CD14-positive monocyte (primary cell): ENCODE data around the gene PTPRN2. TPM values are rescaled to one million over a fixed set of nuclear protein-coding genes. Genes with fewer than 3 reads are reported as not detected.

Experiments used
- DNase-seq, 3 donors: peaks; one replicate each; pipeline ENCODE4 v3.0.0-alpha.2; 2011 to 2022
- H2AFZ ChIP-seq: 2 replicates; pipeline ENCODE4 v1.6.0; 2012; ENCODE audit warnings: mild to moderate bottlenecking, low read depth, low read length, inconsistent platforms; ENCODE audit not compliant: insufficient read depth, poor library complexity, severe bottlenecking
- H3K27ac ChIP-seq, 2 donors: 1 replicate in 1 of 2; 2 replicates in 1 of 2; pipeline ENCODE4 v1.5.1; 2012 to 2013; ENCODE audit warnings: low read length in 2 of 2, control low read depth in 1 of 2, inconsistent platforms in 1 of 2, low read depth in 1 of 2, mild to moderate bottlenecking in 1 of 2
- H3K27me3 ChIP-seq, 2 donors: one replicate each; pipeline versions ENCODE4 v1.6.0 to v1.6.1; 2011 to 2013; ENCODE audit warnings: low read length in 2 of 2; ENCODE audit not compliant: control insufficient read depth in 2 of 2, insufficient read depth in 2 of 2
- H3K36me3 ChIP-seq, 2 donors: replicated peaks in 1 of 2; 1 replicate in 1 of 2; 2 replicates in 1 of 2; pipeline versions ENCODE4 v1.5.1 to v1.6.1; 2012 to 2013; ENCODE audit warnings: low read length in 2 of 2, control low read depth in 1 of 2, inconsistent platforms in 1 of 2, mild to moderate bottlenecking in 1 of 2; ENCODE audit not compliant: insufficient read depth in 2 of 2, control insufficient read depth in 1 of 2
- H3K4me1 ChIP-seq, 2 donors: 1 replicate in 1 of 2; 2 replicates in 1 of 2; pipeline versions ENCODE4 v1.5.1 to v1.6.1; 2012 to 2013; ENCODE audit warnings: low read length in 2 of 2, control low read depth in 1 of 2, inconsistent platforms in 1 of 2, mild to moderate bottlenecking in 1 of 2, moderate library complexity in 1 of 2; ENCODE audit not compliant: insufficient read depth in 2 of 2, control insufficient read depth in 1 of 2
- H3K4me2 ChIP-seq: replicated peaks from 2 replicates; pipeline ENCODE3; 2012; ENCODE audit warnings: low read length, moderate library complexity, mild to moderate bottlenecking; ENCODE audit not compliant: poor library complexity, severe bottlenecking; ENCODE audit errors: extremely low read depth
- H3K4me3 ChIP-seq, 3 experiments: fragments of 200-600 bp in 1 of 3; sonication (generic) in 1 of 3; replicated peaks in 1 of 3; 1 replicate in 2 of 3; 2 replicates in 1 of 3; pipeline ENCODE4 v1.5.1; 2011 to 2013; ENCODE audit warnings: low read length in 3 of 3, mild to moderate bottlenecking in 3 of 3, control low read depth in 2 of 3, low read depth in 2 of 3, inconsistent platforms in 1 of 3, moderate library complexity in 1 of 3
- H3K79me2 ChIP-seq: 2 replicates; pipeline ENCODE4 v1.6.0; 2012; ENCODE audit warnings: mild to moderate bottlenecking, control low read depth, inconsistent platforms, low read length, moderate library complexity; ENCODE audit not compliant: insufficient read depth
- H3K9ac ChIP-seq: 2 replicates; pipeline ENCODE4 v1.6.0; 2017; ENCODE audit warnings: low read length, mild to moderate bottlenecking; ENCODE audit not compliant: insufficient read depth, poor library complexity, severe bottlenecking
- H3K9me3 ChIP-seq, 2 donors: replicated peaks in 1 of 2; 1 replicate in 1 of 2; 2 replicates in 1 of 2; pipeline versions ENCODE4 v1.5.1 to v1.6.1; 2012 to 2013; ENCODE audit warnings: low read length in 2 of 2, control low read depth in 1 of 2; ENCODE audit not compliant: control insufficient read depth in 1 of 2, insufficient read depth in 1 of 2
- H4K20me1 ChIP-seq: 2 replicates; pipeline ENCODE4 v1.6.0; 2012; ENCODE audit warnings: mild to moderate bottlenecking, low read length, control low read depth, moderate library complexity; ENCODE audit not compliant: insufficient read depth
- H3K27ac Mint-ChIP-seq, 7 donors: one replicate each; pipeline ENCODE4 v1.8.0; 2020; ENCODE audit warnings: mild to moderate bottlenecking in 7 of 7, mixed read lengths in 7 of 7, moderate library complexity in 6 of 7, inconsistent platforms in 2 of 7
- H3K27me3 Mint-ChIP-seq, 3 donors: one replicate each; pipeline ENCODE4 v1.8.0; 2021 to 2022; ENCODE audit warnings: low read depth in 3 of 3, mild to moderate bottlenecking in 3 of 3, mixed read lengths in 3 of 3, moderate library complexity in 3 of 3, inconsistent platforms in 1 of 3
- H3K36me3 Mint-ChIP-seq, 2 donors: one replicate each; pipeline ENCODE4 v1.8.0; 2020; ENCODE audit warnings: mixed read lengths in 2 of 2, inconsistent platforms in 1 of 2, mild to moderate bottlenecking in 1 of 2
- H3K4me1 Mint-ChIP-seq: one replicate; pipeline ENCODE4 v1.8.0; 2020; ENCODE audit warnings: mild to moderate bottlenecking, mixed read lengths
- H3K4me3 Mint-ChIP-seq, 2 donors: one replicate each; pipeline ENCODE4 v1.8.0; 2020; ENCODE audit warnings: mild to moderate bottlenecking in 2 of 2, mixed read lengths in 2 of 2, moderate library complexity in 1 of 2
- H3K9me3 Mint-ChIP-seq, 7 donors: one replicate each; pipeline ENCODE4 v1.8.0; 2020 to 2022; ENCODE audit warnings: mixed read lengths in 7 of 7, mild to moderate bottlenecking in 6 of 7, moderate library complexity in 6 of 7, inconsistent platforms in 2 of 7
- CTCF ChIP-seq: fragments of 200-600 bp; IDR thresholded peaks from one replicate; pipeline ENCODE4 v1.8.0; 2022; ENCODE audit warnings: antibody characterized with exemption, mild to moderate bottlenecking
- WGBS: methylation state at CpG from one replicate; pipeline ENCODE4 v1.1.5; 2013; ENCODE audit warnings: missing lambda C conversion rate; ENCODE audit not compliant: insufficient coverage; 5-methylcytosine and 5-hydroxymethylcytosine counted together
- intact Hi-C, 2 donors: fragments of 100-400 bp; cut with micrococcal nuclease; formaldehyde crosslinking; loops; one replicate each; pipeline versions ENCODE4 v1.15.0 to v1.15.1; 2023
- polyA plus RNA-seq, 3 donors: library from polyadenylated mRNA; depleted of rRNA in 1 of 3; unstranded in 2 of 3; stranded (reverse) in 1 of 3; fragments of 300-500 nt in 2 of 3; fragments of >200 nt in 1 of 3; fragmentation: Illumina TruSeq in 2 of 3; gene quantifications; 1 replicate in 2 of 3; 2 replicates in 1 of 3; pipeline ENCODE4 v1.2.3, GENCODE V29; 2012 to 2021

Gene PTPRN2
- polyA plus RNA-seq, 3 donors, result 0.25 to 1.4 (median 0.97) TPM

GRCh38 chr7:158550886-158551452 is 36.7 kb downstream of the PTPRN2 start:
- H3K27ac Mint-ChIP-seq, result no peak overlapping the region
- Histone ChIP-seq H3K4me1 (no peaks in the 10 kb centered on the region), H2AFZ (no peak overlapping the region), H3K9ac (no peak overlapping the region), H4K20me1 (no peaks in the 10 kb centered on the region), H3K9me3 (no peaks in the 10 kb centered on the region), H3K36me3 (no peaks in the 10 kb centered on the region), H3K79me2 (no peaks in the 10 kb centered on the region), H3K27ac (no peak overlapping the region), H3K4me3 (no peak overlapping the region), H3K4me2 (no peak overlapping the region), H3K27me3 (no peaks in the 10 kb centered on the region)
- intact Hi-C loops, result no loop called here
- TF ChIP-seq CTCF, result no peak
- H3K9me3 Mint-ChIP-seq, result peaks cover 0 to 6% (median 0%) of the 10 kb centered on the region in 7 donors
- H3K4me3 Mint-ChIP-seq, result no peak overlapping the region
- WGBS, result 89% methylated on average over 9 of the region's 12 CpGs
- no peaks in the 10 kb centered on the region for H3K4me1 Mint-ChIP-seq
- peaks cover 2 to 5% (median 3%) of the 10 kb centered on the region in 3 donors for H3K27me3 Mint-ChIP-seq
- DNase-seq, result no peak
- H3K36me3 Mint-ChIP-seq, result no peaks in the 10 kb centered on the region

- 85% methylated on average over 6 of the region's 7 CpGs for WGBS
- no peak overlapping the region for H3K4me3 Mint-ChIP-seq
- H3K79me2 ChIP-seq, result no peaks in the 10 kb centered on the region
- H3K4me3 ChIP-seq, result no peak overlapping the region
- H3K27ac Mint-ChIP-seq, result no peak overlapping the region
- no peaks in the 10 kb centered on the region for H4K20me1 ChIP-seq
- no peak for DNase-seq
- no peak overlapping the region for H3K9ac ChIP-seq
- H3K36me3 Mint-ChIP-seq, result no peaks in the 10 kb centered on the region
- no peaks in the 10 kb centered on the region for H3K36me3 ChIP-seq
- peaks cover 0 to 6% (median 0%) of the 10 kb centered on the region in 7 donors for H3K9me3 Mint-ChIP-seq
- TF ChIP-seq CTCF, result no peak
- H3K27me3 ChIP-seq, result no peaks in the 10 kb centered on the region
- no peaks in the 10 kb centered on the region for H3K4me1 ChIP-seq
- no peak overlapping the region for H3K27ac ChIP-seq
- intact Hi-C loops, result no loop called here
- H3K4me1 Mint-ChIP-seq, result no peaks in the 10 kb centered on the region
- peaks cover 4 to 5% (median 4%) of the 10 kb centered on the region in 3 donors for H3K27me3 Mint-ChIP-seq
- no peak overlapping the region for H3K4me2 ChIP-seq
- no peak overlapping the region for H2AFZ ChIP-seq
- no peaks in the 10 kb centered on the region for H3K9me3 ChIP-seq
Measured at GRCh38 chr7:158550394-158550700, 37.3 kb downstream of the PTPRN2 start.
